Spleen (tissue), 11 donors: ENCODE measurements around the gene BARX2. TPM values are rescaled to one million over a fixed set of nuclear protein-coding genes. Genes with fewer than 3 reads are reported as not detected.

ENCODE experiments used
- DNase-seq: peaks from one replicate; pipeline ENCODE4 v3.0.0-alpha.2; 2020
- H3K27ac ChIP-seq, 8 donors: fragments of 200-600 bp; sonication (generic) in 7 of 8; 1 replicate in 4 of 8; 2 replicates in 4 of 8; pipeline versions ENCODE4 v1.5.0 to v1.8.0; 2016 to 2021; ENCODE audit warnings: inconsistent platforms in 4 of 8, mild to moderate bottlenecking in 4 of 8, moderate library complexity in 1 of 8
- H3K27me3 ChIP-seq, 7 donors: fragments of 200-600 bp; sonication (generic) in 6 of 7; replicated peaks in 1 of 7; 1 replicate in 4 of 7; 2 replicates in 3 of 7; pipeline versions ENCODE4 v1.5.0 to v1.8.0; 2016 to 2021; ENCODE audit warnings: inconsistent platforms in 3 of 7, mild to moderate bottlenecking in 1 of 7
- H3K36me3 ChIP-seq, 6 donors: fragments of 200-600 bp; sonication (generic) in 5 of 6; 1 replicate in 4 of 6; 2 replicates in 2 of 6; pipeline versions ENCODE4 v1.5.0 to v1.8.0; 2016 to 2021; ENCODE audit warnings: inconsistent platforms in 2 of 6
- H3K4me1 ChIP-seq, 6 donors: fragments of 200-600 bp; sonication (generic) in 5 of 6; 1 replicate in 3 of 6; 2 replicates in 3 of 6; pipeline versions ENCODE4 v1.5.0 to v1.8.0; 2016 to 2021; ENCODE audit warnings: inconsistent platforms in 3 of 6
- H3K4me3 ChIP-seq, 8 donors: fragments of 200-600 bp; sonication (generic) in 7 of 8; 1 replicate in 4 of 8; 2 replicates in 4 of 8; pipeline versions ENCODE4 v1.5.0 to v1.8.0; 2016 to 2021; ENCODE audit warnings: inconsistent platforms in 4 of 8, mild to moderate bottlenecking in 4 of 8, moderate library complexity in 2 of 8
- H3K9me3 ChIP-seq, 8 donors: fragments of 200-600 bp; sonication (generic) in 7 of 8; 1 replicate in 4 of 8; 2 replicates in 4 of 8; pipeline versions ENCODE4 v1.5.0 to v1.8.0; 2016 to 2021; ENCODE audit warnings: inconsistent platforms in 4 of 8
- POLR2A ChIP-seq, 3 donors: fragments of 450-650 bp; IDR thresholded peaks; one replicate each; pipeline ENCODE4 v1.5.1; 2017; ENCODE audit warnings: antibody characterized with exemption in 3 of 3, mild to moderate bottlenecking in 1 of 3
- POLR2AphosphoS5 ChIP-seq, 3 donors: sonication (generic); formaldehyde crosslinking; IDR thresholded peaks; one replicate each; pipeline ENCODE4 v1.5.1; 2017; ENCODE audit warnings: antibody characterized with exemption in 3 of 3
- WGBS, 5 donors: extraction: QIAGEN DNeasy Blood & Tissue Kit in 3 of 5; methylation state at CpG; one replicate each; pipeline versions ENCODE4 v1.1.5 to v1.1.7; 2013 to 2018; 5-methylcytosine and 5-hydroxymethylcytosine counted together
- intact Hi-C: fragments of 100-400 bp; cut with DNase I; formaldehyde crosslinking; loops from one replicate; pipeline ENCODE4 v1.15.0; 2023; ENCODE audit warnings: low total_unique reads
- polyA plus RNA-seq, 3 donors: library from polyadenylated mRNA; stranded (reverse); fragments of 200-250 nt; gene quantifications; one replicate each; pipeline ENCODE4 v1.2.1, GENCODE V29; 2013
- total RNA-seq, 7 donors: library from RNA; depleted of rRNA in 3 of 7; stranded (reverse); fragments of >200 nt in 3 of 7; fragmentation: NEBNext Ultra II Directional in 4 of 7; extraction: Animal tissue kit (Norgen Biotek cat#: 25700) in 4 of 7; gene quantifications; one replicate each; pipeline versions ENCODE4 v1.1.0 to v1.2.1, GENCODE V29; 2016 to 2021
- TF ChIP-seq, protein P1 (sequence below), 11 experiments: fragments of 200-600 bp in 7 of 11; fragments of 450-650 bp in 4 of 11; sonication (generic) in 4 of 11; IDR thresholded peaks in 8 of 11; conservative IDR thresholded peaks in 3 of 11; 1 replicate in 7 of 11; 2 replicates in 4 of 11; pipeline versions ENCODE4 v1.4.0 to v1.8.0; 2016 to 2021; ENCODE audit warnings: antibody characterized with exemption in 11 of 11, inconsistent platforms in 4 of 11, mild to moderate bottlenecking in 1 of 11
- donor health status: healthy with polysubstance abuse.
- donor health status: DM: no; HTN: no; CAD: no; lungs with moderate emphysema.
- donor health status: DM: no; HTN: no; CAD: no.
- donor health status: Bipolar disorder and iron deficiency.
- donor health status: healthy.
- donor health status: DM: no; HTN: no; CAD: no.
- donor health status: DM: yes; HTN: yes; CAD: no.

BARX2 gene
- total and polyA plus RNA-seq, 10 donors = 0.03 to 0.06 (median 0.04) TPM; not detected in 7

DNA sequence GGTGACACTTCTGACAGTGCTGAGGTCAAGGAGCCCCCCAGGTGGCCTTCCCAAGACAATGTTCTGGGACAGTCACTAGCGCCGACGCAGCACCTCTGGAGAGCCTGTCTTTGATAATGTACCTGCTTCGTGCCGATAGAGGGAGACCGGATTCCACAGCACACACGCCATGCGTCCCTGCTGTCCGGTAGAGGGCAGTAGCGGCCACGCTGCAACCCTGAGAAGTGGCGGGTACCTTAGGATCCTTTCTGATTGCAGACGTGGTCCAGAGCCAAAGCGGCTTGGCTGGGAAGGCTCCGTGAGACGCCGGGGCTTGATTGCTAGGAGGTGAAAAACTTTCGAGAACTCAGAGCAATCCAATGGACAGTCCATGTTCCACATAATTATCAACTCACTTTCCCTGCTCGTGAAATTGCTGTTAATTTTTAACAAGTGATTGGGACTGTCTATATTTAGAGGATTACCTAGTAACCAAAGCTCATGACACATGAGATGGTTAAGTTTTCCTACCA is 11.4 kb upstream of the BARX2 start:
- Histone ChIP-seq H3K4me3 (no peak overlapping the region), H3K9me3 (peaks cover 0 to 9% (median 0%) of the 10 kb centered on the region in 8 donors), H3K27me3 (peaks cover 0 to 82% (median 49%) of the 10 kb centered on the region in 7 donors), H3K27ac (no peak overlapping the region), H3K36me3 (no peaks in the 10 kb centered on the region), H3K4me1 (peaks cover 0 to 8% (median 0%) of the 10 kb centered on the region in 6 donors)
- 2 to 3% (median 3%) methylated on average over 13 to 19 of the region's 19 CpGs for WGBS, 5 donors
- peak; percentile 87 for DNase-seq
- TF ChIP-seq POLR2AphosphoS5 (IDR thresholded peaks at IDR 0.05) = peak in 1 of 3 donors; percentile 28
- no peak for TF ChIP-seq POLR2A (IDR thresholded peaks at IDR 0.05)
- TF ChIP-seq, protein P1, sequence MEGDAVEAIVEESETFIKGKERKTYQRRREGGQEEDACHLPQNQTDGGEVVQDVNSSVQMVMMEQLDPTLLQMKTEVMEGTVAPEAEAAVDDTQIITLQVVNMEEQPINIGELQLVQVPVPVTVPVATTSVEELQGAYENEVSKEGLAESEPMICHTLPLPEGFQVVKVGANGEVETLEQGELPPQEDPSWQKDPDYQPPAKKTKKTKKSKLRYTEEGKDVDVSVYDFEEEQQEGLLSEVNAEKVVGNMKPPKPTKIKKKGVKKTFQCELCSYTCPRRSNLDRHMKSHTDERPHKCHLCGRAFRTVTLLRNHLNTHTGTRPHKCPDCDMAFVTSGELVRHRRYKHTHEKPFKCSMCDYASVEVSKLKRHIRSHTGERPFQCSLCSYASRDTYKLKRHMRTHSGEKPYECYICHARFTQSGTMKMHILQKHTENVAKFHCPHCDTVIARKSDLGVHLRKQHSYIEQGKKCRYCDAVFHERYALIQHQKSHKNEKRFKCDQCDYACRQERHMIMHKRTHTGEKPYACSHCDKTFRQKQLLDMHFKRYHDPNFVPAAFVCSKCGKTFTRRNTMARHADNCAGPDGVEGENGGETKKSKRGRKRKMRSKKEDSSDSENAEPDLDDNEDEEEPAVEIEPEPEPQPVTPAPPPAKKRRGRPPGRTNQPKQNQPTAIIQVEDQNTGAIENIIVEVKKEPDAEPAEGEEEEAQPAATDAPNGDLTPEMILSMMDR (IDR thresholded peaks at IDR 0.05 in 8 of 11, conservative IDR thresholded peaks at IDR 0.05 in 3 of 11) = peak; percentile 26 to 90 (median 82)
- intact Hi-C loops = loop anchor here (10.0 kb wide), 1 partner anchor 391 kb away; no protein-coding TSS in a partner anchor

DNA sequence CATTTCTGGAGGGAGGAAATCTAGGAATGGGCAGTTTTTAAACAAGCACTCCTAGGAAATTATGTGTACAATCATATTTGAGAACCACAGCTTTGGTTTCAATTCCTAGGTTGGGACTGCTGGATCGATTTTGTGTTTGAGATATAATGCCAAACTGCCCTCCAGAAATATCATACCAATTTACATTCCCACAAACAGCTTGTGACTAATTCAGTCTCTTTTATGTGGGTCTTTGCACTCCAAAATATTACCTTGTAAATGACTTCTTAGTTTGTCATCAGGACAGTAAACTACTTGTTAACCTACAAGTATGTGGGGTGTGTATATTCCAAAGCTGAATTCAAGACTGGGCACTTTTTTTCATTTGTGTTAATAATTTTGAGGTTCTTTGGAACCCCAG is 9.8 kb upstream of the BARX2 start:
- intact Hi-C loops = loop anchor here (10.0 kb wide), 1 partner anchor 389 kb away; no protein-coding TSS in a partner anchor
- Histone ChIP-seq H3K9me3 (no peaks in the 10 kb centered on the region), H3K36me3 (no peaks in the 10 kb centered on the region), H3K27me3 (peaks cover 0 to 98% (median 63%) of the 10 kb centered on the region in 7 donors), H3K4me3 (no peak overlapping the region), H3K4me1 (peaks cover 0 to 8% (median 0%) of the 10 kb centered on the region in 6 donors), H3K27ac (no peak overlapping the region)
- TF ChIP-seq POLR2AphosphoS5 (IDR thresholded peaks at IDR 0.05) (no peak), POLR2A (IDR thresholded peaks at IDR 0.05) (no peak)
- TF ChIP-seq, protein P1 (IDR thresholded peaks at IDR 0.05 in 8 of 11, conservative IDR thresholded peaks at IDR 0.05 in 3 of 11) = no peak
- WGBS, 5 donors = 67 to 80% (median 79%) methylated on average over 1 of the region's 1 CpG
- DNase-seq = no peak

DNA sequence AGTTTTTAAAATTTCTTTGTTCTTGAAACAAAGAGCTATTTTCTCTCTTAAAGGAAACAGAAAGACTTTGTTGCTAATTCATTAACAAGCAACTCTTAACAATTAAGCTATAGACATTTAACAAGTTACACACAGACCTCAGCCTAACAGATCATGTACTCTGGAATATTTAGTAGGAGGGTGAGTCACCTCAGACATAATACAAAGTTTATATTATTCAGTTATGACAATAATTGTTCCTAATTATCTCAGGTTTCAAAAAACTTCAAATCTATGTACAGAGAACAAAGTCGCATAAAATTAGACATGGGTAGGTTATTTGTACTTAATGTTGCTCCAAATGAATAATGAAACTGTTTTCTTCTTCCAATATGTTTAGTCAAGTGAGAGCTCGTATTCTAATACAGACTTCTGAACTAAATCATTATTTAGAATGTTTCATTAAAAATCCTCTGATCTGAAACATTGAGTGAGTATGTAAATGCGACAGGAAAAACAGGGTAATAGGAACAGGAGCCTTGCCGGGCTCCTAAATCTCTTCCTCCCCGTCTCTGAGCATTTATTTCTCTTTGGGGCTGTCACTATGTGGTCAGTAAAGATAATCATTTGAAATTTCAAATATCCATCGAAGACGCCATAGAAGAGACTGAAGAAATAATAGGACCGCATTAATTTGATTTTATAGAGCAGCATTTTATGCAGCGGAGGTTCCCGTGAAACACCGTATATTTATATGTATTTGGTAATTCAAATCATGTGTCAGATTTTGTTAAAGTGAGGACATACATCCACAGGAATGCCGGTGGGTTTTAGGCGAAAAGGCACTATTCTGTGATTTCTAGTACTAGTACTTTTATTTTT is 8.7 kb upstream of the BARX2 start:
- no peak overlapping the region for H3K27ac ChIP-seq
- peaks cover 0 to 99% (median 74%) of the 10 kb centered on the region in 7 donors for H3K27me3 ChIP-seq
- no peak overlapping the region for H3K4me3 ChIP-seq
- peaks cover 0 to 8% (median 0%) of the 10 kb centered on the region in 6 donors for H3K4me1 ChIP-seq
- H3K9me3 ChIP-seq = no peaks in the 10 kb centered on the region
- 81 to 87% (median 83%) methylated on average over 13 of the region's 13 CpGs for WGBS, 5 donors
- no peak for DNase-seq
- no peaks in the 10 kb centered on the region for H3K36me3 ChIP-seq
- intact Hi-C loops = loop anchor here (10.0 kb wide), 1 partner anchor 388 kb away; no protein-coding TSS in a partner anchor
- no peak for TF ChIP-seq POLR2A (IDR thresholded peaks at IDR 0.05)
- TF ChIP-seq POLR2AphosphoS5 (IDR thresholded peaks at IDR 0.05) = no peak
- TF ChIP-seq, protein P1 (IDR thresholded peaks at IDR 0.05 in 8 of 11, conservative IDR thresholded peaks at IDR 0.05 in 3 of 11) = no peak
